Measurements from ENCODE around the gene ZG16. TPM values are rescaled to one million over a fixed set of nuclear protein-coding genes. Genes with fewer than 3 reads are reported as not detected.
"Not testable (repeated sequence)": the region's sequence is repeated elsewhere in the genome, so short reads cannot be mapped to it uniquely, and the experiment has no call there.

ZG16 gene
- total RNA-seq, 1 experiment from 2014 or later = not detected

GRCh38 chr16:29747947-29748759 is 29.9 kb upstream of the ZG16 start (continued):
- TF ChIP-seq PRDM15 (CRISPR knock-in tag; IDR thresholded peaks at IDR 0.05) (no peak), AR (CRISPR knock-in tag; IDR thresholded peaks at IDR 0.05) (no peak; the same call in 1 of the 2 replicates), KAT7 (CRISPR knock-in tag; IDR thresholded peaks at IDR 0.05; ENCODE audit: borderline replicate concordance) (no peak), GTF2I (CRISPR knock-in tag; conservative IDR thresholded peaks at IDR 0.05) (no peak), MXD4 (CRISPR knock-in tag; IDR thresholded peaks at IDR 0.05; ENCODE audit: borderline replicate concordance) (no peak), USF2 (CRISPR knock-in tag; IDR thresholded peaks at IDR 0.05) (no peak), TEAD4 (CRISPR knock-in tag; IDR thresholded peaks at IDR 0.05) (no peak), HMGXB4 (CRISPR knock-in tag; IDR thresholded peaks at IDR 0.05) (no peak), FOXK1 (CRISPR knock-in tag; IDR thresholded peaks at IDR 0.05) (peak; percentile 10; the same call in 1 of the 2 replicates), PREB (CRISPR knock-in tag; IDR thresholded peaks at IDR 0.05; ENCODE audit: borderline replicate concordance) (no peak)

GRCh38 chr16:29748760-29749149 is 29.3 kb upstream of the ZG16 start:
- H3K27ac Mint-ChIP-seq; DNase-seq (ENCODE audit: low spot score); ATAC-seq; H3K4me3 Mint-ChIP-seq: not testable (repeated sequence)
- peaks cover 24% of the 10 kb centered on the region for H3K36me3 Mint-ChIP-seq
- peaks cover 10% of the 10 kb centered on the region for H3K4me1 Mint-ChIP-seq
- H3K27me3 Mint-ChIP-seq (ENCODE audit: low read depth) = peaks cover 17% of the 10 kb centered on the region
- H3K9me3 Mint-ChIP-seq = peaks cover 15% of the 10 kb centered on the region
- TF ChIP-seq EMX1 (CRISPR knock-in tag; IDR thresholded peaks at IDR 0.05) (0 out of 2 replicates have a peak, but pooled peaks have one; percentile 56), NFYB (CRISPR knock-in tag; conservative IDR thresholded peaks at IDR 0.05; ENCODE audit: low read depth) (0 out of 2 replicates have a peak, but pooled peaks have one; percentile 39), ERG (CRISPR knock-in tag; IDR thresholded peaks at IDR 0.05) (peak; percentile 40; the same call in 1 of the 2 replicates)
- ChIA-PET CTCF (interaction anchor here (0.9 to 2.5 kb wide), 3 partner anchors 36 to 57 kb away, joined by 3 to 11 read pairs (median 4); no protein-coding TSS in a partner anchor), POLR2A (interaction anchor here (0.6 kb wide), 1 partner anchor 60 kb away, joined by 5 read pairs; no protein-coding TSS in a partner anchor)

Data from WTC11 (cell line).